G401.6 (cell line): ENCODE results near the gene CELA2A.

Experiments used
- FAIRE-seq: peaks from 2 replicates; lab custom pipeline; 2012; peaks lifted over from hg19 to GRCh38; lab: Jason Lieb, UNC

Gene CELA2A

DNA sequence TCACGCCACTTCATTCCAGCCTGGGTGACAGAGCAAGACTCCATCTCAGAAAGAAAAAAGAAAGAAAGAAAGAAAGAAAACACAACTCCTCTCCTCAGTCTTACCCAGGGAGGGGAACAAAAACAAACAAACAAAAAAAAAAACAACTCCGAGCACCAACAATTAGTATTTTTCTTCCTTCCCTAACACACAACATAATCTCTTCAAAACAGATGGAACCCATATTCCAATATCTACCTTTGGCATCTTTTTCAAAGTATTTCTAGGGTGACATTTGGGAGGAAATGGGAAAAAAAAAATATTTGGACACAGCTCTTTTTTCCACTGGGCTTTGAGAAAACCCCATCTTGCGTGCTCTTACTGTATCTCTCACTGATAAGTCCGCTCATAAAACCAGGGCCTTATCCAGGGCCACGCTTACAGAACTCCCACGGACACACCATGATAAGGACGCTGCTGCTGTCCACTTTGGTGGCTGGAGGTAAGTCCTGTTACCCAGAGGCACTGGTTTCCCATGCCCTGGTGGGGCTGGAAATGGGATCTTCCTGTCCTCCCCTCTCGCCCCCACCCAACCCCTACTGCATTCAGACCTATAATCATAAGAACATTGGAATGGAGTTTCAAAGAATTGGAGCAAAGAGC, at the start of gene CELA2A:
Gene CELA2A, plus strand, starts transcription at position 420 of the 642 bp plus-strand sequence. Its CDS starts 22 bp downstream, at position 442.
- FAIRE-seq: no peak

DNA sequence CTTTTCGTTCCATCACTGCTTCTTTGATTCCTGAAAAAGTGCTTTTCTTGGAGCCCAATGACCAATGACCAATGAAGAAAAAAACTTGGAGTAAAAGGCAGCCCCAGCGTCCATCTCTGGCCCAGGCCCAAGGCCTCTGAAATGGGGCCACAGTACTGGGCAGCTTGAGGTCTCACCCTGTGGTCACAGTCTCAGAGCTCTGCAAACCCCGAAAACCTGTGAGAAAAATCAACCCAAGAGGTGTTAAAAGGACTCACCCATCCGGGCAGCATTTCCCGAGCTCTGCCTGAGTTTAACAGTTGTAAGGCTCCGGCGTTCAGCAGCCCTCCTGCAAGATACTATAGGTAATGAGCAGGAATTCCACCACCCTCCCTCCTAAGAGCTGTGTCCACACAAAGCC, 49.0 kb upstream of the CELA2A start:
- no peak for FAIRE-seq

DNA sequence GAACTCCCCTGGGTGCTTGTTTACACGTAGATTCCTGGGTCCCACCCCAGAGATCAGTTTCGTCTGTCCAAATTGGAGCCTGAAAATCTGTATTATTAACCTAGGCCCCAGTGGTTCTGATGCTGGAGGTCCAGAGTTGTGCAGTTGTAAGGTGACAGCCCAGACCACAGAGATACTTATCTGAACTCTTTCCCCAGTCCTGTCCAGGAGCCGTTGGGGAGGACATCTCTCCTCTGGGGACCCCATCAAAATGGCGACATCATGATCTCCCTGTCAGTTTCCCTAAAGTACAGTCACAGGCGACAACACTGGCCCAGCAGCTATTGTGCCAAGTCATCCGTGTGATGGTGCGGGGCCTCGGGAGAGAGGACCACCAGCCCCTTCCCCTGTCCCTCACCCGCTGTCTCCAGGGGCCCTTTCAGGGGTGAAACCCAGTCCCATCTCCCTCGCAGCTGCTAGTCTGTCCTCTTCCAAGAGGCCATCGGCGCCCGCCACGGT, 47.6 kb upstream of the CELA2A start:
- FAIRE-seq: no peak

DNA sequence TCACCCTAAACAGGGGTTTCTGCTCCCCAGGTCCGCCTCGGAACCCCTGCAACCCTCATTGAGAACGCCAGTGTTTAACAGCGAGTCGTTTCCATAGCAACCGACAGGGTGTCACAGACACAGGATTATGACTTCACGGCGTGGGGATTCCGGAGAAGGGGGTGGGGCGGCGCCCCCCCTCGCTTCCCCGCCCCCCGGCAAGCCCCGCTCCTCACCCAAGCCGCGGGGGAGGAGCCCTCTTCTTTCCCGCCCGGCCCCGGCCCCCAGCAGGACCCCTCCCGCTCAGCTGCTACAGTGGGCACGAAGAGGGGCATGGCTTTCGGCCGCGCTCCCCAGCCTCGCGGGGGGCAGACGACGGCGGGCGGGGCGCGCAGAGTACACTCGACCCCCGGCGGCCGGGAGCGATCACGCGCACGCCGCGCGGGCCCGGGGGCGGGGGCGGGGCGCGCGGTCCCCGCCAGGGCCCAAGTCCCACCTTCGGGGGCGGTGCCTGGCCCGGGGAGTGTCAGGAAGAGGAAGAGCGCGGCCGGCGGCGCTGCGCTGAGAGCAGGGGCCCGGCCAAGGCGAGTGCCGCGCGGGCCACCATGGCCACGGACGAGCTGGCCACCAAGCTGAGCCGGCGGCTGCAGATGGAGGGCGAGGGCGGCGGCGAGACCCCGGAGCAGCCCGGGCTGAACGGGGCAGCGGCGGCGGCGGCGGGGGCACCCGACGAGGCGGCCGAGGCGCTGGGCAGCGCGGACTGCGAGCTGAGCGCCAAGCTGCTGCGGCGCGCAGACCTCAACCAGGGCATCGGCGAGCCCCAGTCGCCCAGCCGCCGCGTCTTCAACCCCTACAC, 46.9 kb upstream of the CELA2A start, which contains the start of gene EFHD2:
Gene EFHD2, plus strand, starts transcription at position 501 of the 835 bp plus-strand sequence. Its CDS starts 84 bp downstream, at position 585.
- no peak for FAIRE-seq

DNA sequence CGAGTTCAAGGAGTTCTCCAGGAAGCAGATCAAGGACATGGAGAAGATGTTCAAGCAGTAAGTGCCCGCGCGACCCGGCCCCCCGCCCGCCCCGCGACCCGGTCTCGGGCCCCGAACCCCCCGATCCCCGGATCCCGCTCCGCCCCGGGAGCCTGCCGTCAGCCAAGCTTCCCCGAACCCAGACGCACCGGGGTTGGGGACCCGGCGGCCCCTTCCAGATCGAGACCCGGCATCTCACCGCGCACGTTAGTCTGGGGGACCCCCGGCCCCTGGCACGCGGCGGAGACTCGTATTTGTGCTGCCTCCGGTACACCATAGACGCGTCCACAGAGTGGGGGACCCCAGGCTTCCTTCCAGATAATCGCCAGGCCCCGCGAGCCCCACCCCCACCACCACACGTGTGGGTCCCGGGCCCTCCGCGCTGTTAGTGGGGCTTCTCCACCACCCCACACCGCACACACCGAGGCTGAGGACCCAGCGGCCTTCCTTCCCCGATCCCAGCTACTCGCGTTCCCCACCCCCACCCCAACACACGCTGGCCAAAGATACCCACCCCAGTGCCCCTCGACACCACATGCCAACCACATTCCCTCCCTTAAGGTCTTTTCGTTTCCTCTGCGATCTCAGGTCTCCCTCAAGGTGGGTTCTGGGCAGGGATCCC, 46.2 kb upstream of the CELA2A start:
- FAIRE-seq: no peak

DNA sequence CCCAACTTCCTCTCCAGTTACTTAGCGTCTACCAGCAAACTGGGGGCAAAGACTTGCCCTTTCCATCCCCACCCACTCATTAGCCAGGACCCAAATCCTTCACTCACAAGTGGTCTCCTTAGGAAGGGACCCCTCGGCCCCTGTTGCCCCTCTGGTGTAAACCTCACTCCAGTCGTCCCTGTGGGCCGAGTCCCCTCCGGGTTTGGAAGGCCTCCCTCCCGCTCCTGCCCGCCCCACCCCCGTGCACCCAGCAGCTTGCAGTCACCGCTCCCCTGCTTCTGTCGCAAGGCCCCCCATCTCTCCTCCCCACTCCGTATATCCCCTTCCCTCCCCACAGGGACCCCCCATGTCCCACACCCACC, 45.7 kb upstream of the CELA2A start:
- no peak for FAIRE-seq

DNA sequence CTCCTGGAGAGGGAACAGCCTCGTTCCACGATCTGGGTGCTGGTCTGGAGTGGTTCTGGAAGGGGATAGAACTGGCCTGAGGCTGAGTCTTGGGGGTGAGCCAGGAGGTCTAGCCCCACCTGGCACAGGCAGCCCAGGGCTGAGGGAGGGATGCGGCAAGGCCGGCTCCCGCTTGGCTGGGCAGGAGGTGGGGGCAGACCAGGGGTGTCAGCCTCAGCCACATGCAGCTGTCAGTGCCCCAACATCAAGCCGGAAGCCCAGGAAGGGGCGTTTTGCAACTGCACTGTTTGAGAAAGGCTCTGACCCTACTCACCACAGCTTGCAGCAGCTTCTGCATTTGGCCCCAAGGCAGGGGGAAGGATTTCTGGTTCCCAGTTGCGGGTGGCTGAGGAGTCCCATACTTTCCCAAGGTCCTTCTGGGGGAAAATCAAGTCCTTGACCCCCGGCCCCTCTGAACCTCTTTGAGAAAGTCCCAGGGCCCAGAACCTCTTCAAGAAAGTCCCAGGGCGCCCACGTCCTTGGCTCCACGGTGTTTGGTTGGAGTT, 44.9 kb upstream of the CELA2A start:
- FAIRE-seq: no peak

DNA sequence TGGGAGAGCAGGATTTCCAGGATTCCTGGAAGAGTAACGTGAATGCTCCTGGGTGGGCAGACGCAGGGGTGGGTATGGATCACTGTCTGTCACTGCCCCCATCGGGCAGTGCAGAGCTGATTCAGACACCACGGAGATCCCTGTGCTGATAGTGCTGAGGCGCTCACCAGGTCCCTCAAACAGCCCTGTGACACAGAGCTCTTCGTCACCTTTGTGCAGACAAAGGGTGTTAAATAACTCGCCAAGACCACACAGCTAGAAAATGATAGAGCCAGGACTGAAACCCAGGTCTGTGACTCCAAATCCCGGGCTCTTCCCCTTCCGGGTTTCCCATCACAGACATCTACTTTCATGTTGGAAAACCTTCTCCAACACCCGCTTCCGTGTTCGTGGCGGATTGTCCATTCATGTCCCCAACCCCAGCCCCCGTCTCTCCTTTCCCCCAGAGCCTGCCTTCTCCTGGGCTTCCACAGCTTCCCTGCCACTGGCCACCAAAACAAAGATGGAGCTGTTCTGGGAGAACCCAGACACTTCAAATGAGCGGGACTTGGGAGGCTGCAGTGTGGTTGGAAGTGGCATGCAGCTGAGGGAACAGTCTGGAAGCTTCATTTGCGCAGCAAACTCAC, 44.2 kb upstream of the CELA2A start:
- FAIRE-seq: no peak

DNA sequence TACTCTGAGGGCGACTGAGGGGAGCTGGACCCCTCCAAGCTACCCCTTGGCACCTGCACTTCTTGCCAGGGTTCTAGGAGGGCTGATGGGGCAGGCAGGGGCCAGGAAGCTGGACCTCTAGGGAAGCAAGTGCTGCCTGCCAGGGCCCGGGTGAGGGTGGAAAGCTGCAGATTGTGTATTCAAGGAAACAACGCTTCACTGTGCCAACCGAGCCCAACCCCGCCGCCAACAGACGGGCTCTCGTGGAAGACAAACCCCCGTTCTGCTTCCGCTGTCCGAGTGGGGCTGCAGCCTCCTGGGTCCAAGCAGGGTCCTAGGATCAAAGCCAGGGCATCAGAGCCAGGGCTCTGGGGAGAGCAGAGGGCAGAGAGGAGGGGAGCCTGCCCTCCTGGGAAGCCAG, 43.7 kb upstream of the CELA2A start:
- no peak for FAIRE-seq

DNA sequence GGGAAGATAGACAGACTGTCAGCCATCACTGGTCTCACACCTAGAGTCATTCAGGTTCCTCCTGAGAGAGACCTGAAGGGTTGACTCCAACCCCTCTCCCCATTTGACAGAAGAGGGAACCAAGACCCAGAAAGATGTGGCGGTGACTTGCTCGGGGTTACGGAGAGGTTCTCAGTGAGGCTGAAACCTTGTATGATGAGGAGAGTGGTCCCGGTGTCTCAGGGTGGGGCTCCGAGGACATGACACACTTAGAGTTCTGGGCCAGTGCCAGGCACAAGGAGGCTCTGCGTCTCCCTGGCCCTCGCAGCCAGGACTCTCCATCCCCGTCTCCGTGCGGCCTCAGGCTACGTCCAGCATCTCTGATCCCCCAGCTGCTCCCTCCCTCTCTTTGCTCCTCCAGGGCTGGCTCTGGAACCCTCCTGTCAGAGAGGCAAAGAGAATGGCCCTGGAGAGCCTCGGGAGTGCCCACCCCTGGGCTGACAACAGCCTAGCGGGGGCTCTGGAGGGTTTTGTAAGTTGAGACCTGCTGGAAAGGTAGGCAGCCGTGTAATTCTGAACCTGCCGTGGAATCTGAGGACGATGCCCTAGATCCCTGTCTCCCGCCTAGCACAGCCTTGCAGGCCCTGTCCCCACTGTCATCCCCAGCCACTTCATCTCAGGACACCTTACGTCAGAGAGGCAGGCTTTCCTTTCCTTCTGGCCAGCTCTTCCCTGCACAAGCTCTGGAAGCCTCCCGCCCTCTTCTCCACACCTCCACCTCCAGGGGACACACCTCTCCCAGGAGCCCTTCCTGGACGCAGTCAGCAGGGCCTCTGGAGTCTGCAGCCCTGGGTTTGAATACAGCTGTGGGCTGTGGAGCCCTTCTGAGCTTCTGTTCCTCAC, 42.7 kb upstream of the CELA2A start:
- no peak for FAIRE-seq

DNA sequence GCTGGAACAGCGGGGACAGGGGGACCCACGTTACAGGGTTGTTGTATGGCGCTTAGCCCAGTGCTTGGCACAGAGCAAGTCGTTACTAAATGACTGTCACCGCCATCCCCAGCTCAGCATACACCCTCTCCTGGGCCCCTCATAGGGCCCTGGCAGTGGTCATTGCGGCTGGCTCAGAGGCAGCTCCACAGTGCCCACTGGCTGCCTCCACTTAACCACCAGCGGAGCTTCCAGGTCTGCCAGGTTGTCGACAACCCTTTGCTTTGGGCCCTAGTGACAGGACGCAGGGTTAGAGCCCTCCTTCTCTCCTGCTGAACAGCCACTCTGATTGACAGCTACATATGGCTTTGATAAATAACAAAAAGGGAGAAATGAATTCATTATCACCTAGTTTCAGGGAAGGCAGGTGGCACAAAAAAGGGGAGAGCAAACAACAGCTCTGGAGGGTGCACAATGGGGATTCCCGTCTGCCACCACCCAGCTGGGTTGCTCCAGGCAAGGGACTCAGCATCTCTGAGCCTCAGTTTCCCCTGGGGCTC, 42.0 kb upstream of the CELA2A start:
- FAIRE-seq: no peak

DNA sequence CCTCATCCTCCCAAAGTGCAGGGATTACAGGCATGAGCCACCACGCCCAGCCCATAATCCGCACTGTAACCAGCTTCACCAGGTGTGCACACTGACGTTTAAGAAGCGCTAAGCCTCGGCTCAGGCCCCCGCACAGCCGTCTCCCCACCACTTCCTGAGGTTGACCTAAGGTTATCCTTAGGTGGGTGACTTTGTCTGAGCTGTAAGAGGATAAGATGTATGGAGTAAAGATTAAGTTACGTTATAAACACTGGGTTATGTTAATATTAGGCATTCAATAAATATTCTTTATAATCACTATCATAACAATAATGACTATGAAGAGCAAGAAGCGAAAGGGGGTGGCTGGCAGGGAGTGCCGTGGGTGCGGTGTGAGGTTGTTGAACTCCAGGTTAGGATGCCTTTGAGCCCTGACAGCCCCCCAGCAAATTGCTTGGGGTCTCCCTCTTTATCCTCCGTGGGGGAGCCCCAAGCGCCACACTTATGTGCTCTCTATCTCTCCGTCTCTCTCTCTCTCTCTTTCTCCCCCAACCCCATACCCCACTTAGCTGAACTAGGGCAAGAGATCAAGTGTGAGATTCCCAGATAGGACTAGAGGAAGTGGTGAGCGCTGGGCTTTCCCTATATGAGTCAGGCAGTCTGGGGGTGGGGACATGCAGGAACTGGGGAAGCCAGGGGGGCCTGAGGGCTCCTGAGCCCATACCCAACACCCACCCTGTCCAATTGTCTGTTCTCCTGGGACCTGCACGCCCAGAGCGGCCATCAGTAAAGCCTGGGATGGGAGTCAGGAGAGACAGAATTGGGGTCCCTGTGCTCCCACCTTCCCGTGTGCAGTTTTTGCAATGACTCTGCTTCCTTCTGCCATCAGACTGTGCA, 39.2 kb upstream of the CELA2A start:
- no peak for FAIRE-seq

DNA sequence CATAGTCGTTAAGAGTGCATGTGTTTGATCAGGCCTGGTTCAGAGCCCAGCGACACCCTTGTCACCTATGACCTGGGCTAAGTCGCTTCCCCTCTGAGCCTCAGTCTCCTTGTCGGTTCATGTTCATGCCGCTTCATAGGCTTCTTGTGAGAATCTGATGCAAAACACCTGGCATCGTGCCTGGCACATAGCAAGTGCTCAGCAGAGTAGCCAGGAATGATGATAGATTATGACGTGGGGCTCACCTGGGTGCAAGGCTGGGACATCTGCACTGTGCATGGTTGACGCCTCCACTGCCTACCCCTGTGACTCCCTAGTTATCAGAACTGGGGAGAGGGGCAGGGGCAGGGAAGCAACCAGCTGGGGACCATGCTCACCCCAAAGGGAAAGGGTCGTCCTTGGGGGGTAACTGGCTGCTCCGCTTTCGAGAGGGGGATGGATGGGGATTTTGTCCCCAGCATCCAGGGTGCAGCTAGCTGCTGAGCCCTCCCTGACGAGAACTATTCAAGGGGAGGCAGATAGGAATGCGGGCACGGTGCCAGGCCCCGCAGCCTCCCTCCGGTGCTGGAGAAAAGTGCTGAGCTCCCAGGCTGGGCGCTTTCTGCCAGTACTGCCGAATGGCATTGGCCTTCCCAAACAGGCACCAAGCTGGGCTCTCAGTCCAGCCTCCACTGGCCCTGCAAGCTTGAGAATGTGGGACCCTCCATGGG, 37.6 kb upstream of the CELA2A start:
- no peak for FAIRE-seq

DNA sequence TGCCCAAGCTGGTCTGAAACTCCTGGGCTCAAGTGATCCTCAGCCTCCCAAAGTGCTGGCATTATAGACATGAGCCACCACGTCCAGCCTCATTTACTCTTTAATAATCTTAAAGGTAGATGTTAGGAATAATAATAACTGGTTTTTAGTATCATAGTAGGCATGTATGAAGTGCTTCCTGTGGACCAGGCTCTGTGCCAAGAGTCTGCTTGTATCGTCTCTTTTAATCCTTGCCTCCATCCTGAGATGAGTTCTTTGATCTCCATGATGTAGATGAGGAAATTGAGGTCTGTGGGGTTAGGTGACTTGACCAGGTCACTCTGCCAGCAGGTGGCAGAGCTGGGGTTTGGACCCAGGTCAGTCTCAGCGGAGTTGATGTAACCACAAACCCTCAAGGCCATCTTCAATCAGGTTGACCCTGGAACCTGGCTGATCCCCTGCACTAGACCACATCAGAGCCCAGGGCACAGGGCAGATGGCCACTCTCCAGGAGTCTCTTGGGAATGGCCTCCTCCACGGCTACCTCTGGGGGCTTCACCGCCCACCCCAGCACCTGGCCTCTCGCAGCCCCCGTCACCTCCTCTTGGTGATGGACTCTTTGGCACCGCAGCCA, 35.6 kb upstream of the CELA2A start:
- FAIRE-seq: no peak

DNA sequence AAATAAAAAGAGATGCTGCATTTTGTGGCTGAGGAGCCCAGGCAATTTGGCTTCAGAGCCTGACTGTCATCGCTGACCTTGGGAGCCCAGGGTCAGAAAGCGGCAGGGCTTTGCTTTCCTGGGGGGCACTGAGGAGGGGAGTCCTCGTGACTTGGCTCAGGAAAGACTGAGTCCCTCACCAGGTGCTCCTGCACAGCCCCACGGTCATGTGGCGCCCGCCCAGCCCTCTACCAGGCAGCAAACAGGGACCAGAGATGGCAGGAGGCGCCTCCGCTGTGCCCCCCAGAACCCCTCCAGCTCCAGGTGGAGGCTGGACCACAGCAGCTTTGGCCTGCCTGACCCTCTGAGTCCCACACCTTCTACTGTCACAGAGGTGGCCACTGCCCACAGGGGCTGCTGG, 33.7 kb upstream of the CELA2A start:
- no peak for FAIRE-seq

DNA sequence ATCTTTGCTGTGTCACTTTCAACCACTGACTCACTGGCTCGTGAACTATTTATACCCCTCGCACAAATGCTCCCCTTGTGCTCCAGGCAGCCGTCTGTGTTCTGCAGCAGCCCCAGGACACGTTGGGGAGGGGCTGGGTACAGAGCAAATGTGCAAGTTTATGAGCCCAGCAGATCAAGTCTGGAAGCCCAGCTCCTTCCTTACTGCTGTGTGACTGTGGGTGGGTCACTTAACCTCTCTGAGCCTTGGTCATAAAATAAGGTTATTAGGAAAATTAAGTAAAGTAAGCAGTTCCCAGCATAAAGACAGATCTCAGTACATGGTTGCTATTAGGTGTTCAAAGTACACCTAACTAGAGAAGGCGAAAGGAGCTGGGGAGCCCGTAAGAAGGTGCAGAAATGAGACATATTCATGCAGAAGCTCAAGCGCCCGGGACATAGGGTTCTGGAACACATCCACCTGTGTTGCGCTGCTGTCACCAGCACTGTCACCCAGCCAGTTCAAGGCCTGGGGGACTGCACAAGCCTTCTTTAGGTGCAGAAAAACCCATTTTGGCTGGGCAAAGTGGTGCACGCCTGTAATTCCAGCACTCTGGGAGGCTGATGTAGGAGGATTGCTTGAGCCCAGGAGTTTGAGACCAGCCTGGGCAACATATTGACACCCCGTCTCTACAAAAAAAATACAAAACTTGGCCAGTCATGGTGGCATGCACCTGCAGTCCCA, 33.0 kb upstream of the CELA2A start:
- FAIRE-seq: no peak

DNA sequence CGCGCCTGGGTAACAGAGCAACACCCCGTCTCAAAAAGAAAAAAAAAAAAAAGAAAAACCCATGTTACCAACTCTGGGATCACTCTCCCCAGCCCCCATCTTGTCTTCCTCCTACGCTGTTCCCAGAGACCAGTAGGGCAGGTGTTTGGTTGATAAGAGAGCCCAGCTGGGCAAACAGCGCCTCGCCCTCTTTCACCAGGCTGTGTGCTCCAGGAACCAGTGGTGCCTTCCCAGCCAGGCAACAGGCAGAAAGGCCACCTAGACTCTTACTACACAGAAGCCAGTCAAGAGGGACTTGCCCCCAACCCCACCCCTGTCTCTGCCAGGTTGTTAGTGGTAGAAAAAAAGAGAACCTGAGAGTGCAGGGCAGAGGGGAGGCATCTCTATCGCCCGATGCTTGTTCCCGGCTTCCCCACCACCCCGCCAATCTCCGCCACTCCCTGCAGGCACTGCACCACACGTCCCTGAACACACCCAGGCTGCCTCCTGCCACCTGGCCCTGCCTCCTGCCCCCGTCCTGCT, 32.3 kb upstream of the CELA2A start:
- no peak for FAIRE-seq

DNA sequence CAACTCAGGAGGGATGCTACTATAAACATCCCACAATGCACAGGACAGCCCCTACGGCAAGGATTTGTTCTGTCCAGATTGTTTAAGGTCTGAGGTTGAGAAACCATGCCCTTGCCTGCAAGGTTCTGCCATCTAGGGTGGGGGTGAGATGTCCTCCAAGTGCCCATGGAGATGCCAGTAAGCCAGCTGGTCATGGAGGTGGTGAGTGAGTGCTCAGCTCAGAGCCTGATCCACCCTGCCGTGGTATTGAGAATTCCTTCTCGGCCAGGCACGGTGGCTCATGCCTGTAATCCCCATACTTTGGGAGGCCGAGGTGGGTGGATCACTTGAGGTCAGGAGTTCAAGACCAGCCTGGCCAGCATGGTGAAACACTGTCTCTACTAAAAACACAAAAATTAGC, 31.6 kb upstream of the CELA2A start:
- FAIRE-seq: no peak
